Stimulated activated memory B cell treated with anti-CD40 and anti-IgM and Interleukin-4, amounts not matched to agents 10 μg/mL and 1 μg/mL and 100 μg/mL, for 72 hours (primary cell): ENCODE results near the gene ERCC5.

Experiments used
- ATAC-seq: fragments of 150-1000 bp; cut with Tn5 transposase; 2 replicates; pipeline ENCODE4 v1.10.0; 2021
- H3K27ac Mint-ChIP-seq: one replicate; pipeline ENCODE4 v1.8.0; 2022; ENCODE audit warnings: mild to moderate bottlenecking, mixed read lengths
- H3K27me3 Mint-ChIP-seq: one replicate; pipeline ENCODE4 v1.8.0; 2022; ENCODE audit warnings: mixed read lengths
- H3K36me3 Mint-ChIP-seq: one replicate; pipeline ENCODE4 v1.8.0; 2022; ENCODE audit warnings: mixed read lengths
- H3K4me1 Mint-ChIP-seq: one replicate; pipeline ENCODE4 v1.8.0; 2022; ENCODE audit warnings: mixed read lengths
- H3K4me3 Mint-ChIP-seq: one replicate; pipeline ENCODE4 v1.8.0; 2022; ENCODE audit warnings: mild to moderate bottlenecking, moderate library complexity, mixed read lengths
- H3K9me3 Mint-ChIP-seq: one replicate; pipeline ENCODE4 v1.8.0; 2022; ENCODE audit warnings: mixed read lengths

Gene ERCC5

DNA sequence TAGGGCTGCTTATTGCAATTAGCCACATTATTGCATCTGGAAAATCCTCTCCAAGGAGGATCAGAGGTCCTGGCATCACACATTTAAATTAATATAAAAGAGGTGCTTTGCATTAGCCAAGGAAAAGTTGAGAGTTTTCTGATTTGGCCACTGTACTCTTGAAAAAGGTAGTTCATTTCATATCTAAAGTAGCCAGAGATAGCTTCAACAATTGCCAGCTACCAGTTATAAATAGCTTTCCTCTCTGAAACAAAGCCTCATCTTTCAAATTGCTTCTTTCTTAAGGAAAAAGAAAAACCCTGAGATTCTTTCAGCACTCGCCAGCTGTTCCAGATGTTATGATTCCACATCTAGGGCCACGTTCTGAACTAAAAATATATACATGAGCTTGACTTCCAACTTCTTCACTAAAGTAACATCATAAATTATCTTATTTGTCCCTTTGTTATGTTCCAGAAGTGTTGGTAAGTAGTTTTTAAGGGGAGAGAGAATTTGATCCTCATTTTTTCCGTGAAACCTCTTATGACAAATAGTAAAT is 69.6 kb downstream of the ERCC5 start:
- Mint-ChIP-seq H3K36me3 (no peaks in the 10 kb centered on the region), H3K27me3 (peaks cover 36% of the 10 kb centered on the region), H3K4me1 (no peaks in the 10 kb centered on the region), H3K27ac (no peak overlapping the region), H3K9me3 (peaks cover 3% of the 10 kb centered on the region), H3K4me3 (no peak overlapping the region)
- ATAC-seq, result no peak

DNA sequence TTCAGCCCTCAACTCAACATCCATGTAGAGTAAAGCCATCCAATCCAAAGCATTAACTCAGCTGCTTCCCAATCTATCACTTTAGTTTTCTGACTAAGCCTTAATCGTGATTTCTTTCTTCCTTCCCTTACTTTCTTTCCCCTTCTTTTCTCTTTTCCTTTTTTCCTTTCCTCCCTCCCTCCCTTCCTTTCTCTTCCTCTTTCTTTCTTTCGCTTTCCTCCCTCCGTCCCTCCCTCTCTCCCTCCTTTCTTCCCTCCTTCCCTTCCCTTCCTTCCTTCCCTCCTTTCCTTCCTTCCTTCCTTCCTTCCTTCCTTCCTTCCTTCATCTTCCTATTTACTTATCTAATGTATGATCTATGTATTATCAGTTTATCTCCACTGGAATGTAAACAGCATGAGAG is 71.2 kb downstream of the ERCC5 start:
- no peaks in the 10 kb centered on the region for H3K36me3 Mint-ChIP-seq
- no peak overlapping the region for H3K4me3 Mint-ChIP-seq
- no peaks in the 10 kb centered on the region for H3K4me1 Mint-ChIP-seq
- H3K9me3 Mint-ChIP-seq, result peaks cover 3% of the 10 kb centered on the region
- no peak for ATAC-seq
- H3K27ac Mint-ChIP-seq, result no peak overlapping the region
- H3K27me3 Mint-ChIP-seq, result peaks cover 51% of the 10 kb centered on the region

DNA sequence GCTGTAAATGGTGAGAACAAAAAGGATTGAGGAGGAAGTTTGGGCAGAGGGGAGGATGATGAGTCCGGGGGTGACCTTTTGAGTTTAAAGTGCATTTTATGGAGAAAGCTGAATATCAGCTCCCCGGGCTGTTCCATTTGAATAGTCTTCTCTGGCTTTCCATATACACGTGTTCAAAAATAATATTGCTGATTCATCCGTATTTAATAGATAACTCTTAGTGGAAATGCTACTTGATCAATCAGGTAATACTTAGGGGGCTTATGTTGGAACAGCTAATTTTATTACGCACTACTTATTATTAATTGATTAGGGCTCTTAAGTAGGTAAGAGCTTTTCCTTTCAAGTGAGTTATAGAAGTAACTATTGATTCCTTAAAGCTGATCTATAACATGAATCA is 76.4 kb downstream of the ERCC5 start:
- H3K27me3 Mint-ChIP-seq, result peaks cover 31% of the 10 kb centered on the region
- no peak overlapping the region for H3K4me3 Mint-ChIP-seq
- H3K36me3 Mint-ChIP-seq, result no peaks in the 10 kb centered on the region
- H3K27ac Mint-ChIP-seq, result no peak overlapping the region
- ATAC-seq, result no peak
- H3K4me1 Mint-ChIP-seq, result no peaks in the 10 kb centered on the region
- peaks cover 15% of the 10 kb centered on the region for H3K9me3 Mint-ChIP-seq
